GM19397 (cell line): ENCODE results near the gene WWP2.
"Not testable (repeated sequence)": the region's sequence is repeated elsewhere in the genome, so short reads cannot be mapped to it uniquely, and the experiment has no call there.

Experiments
- ATAC-seq: cut with Tn5 transposase; IDR thresholded peaks from one replicate; pipeline ENCODE4 v1.9.1; 2021; ENCODE audit warnings: mild to moderate bottlenecking, moderate library complexity; ENCODE audit not compliant: unreplicated experiment

WWP2 gene

DNA sequence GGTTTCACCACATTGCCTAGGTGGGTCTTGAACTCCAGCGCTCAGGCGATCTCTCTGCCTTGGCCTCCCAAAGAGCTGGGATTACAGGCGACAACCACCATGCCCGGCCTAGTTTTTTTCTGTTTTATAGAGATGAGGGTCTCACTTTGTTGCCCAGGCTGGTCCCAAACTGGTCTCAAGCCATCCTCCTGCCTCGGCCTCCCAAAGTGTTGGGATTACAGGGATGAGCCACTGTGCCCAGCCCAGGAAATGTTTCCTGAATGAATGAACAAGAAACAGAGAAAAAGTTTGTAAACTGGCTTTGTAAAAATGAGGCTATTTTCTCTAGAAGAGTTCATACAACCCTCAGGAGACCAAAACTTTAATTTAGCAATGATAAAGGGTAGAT is 68.0 kb downstream of the WWP2 start:
- ATAC-seq = no peak

DNA sequence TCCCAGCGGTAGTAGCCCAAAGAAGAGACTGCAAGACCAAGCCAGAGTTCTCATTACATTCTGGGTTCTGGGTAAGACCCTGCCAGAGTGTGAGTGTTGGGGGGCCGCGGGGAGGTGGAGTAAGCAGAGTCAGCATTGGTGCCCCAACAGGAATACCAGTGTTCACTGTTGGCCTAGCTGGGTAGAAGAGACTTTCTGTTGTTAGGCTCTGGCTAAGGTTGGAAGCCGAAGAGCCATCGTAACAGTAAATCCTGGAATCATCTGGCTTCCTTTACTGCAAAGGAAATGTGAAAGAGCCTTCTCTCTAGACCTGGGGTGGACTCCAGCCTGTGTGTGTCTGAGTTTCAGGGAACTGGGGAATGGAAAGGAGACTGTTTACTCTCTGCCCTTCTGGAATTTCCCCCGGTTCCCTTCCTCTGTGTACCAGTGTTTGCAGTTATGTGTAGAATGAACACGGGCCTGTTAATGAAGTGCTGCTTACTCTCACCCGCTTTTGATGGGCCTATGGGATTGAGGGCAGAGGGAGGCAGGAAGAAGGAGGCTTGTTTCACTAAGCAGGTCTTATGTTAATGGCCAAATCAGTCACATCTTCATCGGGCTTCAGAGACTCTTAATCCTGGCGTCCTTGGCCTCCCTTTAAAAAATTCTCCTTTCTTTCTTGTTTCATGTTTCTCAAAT is 68.5 kb downstream of the WWP2 start:
- ATAC-seq = no peak

DNA sequence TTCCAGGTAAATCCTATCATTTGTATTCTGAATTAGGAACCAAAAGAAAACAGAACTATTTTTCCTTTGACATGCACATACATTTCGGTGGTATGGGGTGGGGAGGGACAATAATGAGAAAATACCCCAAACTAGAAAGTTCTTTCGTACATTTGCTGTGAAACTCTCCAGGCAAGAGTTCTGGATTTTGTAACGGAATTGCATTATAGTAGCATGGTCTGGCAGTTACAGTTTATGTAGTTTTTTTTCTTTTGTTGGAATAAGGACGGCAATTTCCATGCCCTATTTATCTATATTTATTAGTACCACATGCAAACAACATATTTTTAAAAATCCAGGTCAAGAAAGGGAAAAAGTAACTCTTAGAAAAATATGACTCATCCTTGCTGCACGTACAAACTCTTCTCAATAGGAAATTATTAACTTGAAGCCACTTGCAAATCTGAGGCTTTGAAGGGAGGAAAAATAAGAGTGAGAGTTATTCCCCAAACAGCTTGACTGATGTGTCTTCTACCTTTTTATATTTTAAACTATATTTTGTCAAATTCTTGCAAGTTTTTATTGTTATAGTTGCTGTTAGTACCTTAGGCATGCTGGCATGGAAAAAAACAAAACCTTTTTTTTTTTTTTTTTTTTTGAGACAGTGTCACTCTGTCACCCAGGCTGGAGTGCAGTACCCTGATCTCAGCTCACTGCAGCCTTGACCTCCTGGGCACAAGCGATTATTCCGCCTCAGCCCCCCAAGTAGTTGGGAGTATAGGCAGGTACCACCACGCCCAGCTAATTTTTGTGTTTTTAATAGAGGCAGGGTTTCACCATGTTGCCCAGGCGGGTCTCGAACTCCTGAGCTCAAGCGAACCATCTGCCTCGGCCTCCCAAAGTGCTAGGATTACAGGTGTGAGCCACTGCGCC is 69.3 kb downstream of the WWP2 start:
- no peak for ATAC-seq

DNA sequence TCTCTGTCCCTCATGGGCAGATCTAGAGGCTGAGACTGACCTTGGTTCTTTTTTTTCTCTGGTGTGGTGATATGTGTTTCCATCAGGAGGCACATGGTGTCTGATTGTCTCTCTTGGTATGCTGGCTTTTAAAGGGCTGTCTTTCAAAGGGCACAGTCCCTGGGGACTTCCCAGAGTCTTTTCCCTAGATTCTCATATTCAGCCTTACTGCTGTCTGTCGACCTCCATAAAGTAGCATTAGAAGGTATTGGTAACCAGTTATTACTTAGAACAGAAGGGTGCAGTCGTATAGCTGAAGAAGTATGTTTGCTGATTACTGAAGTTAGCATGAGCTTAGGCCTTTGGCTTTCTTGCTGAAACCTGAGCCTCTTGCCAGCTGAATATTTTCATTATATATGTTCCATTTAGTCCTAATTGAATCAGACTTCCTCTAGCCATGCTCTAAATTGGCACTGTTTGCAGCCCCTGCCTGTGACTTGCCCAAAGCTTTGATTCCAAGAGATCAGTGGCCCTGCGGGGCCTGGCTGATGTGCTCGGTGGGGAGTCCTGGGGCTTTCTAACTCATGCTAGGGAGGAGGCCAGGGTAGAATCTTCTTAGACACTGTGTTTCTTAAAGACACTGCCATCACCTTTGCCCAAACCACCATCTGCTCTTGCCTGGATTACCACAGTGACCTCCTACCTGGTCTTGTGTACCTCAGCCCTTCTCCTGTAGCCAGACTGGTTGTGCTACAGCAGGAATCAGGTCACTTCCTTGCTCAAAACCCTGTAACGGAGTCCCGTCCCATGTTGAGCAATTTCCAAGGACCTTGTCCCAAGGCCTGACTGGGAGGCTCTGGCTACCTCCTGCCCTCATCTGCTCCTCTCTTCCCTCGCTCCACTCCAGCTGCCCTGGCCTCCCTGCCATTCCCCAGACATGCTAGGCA is 71.5 kb downstream of the WWP2 start:
- ATAC-seq = no peak

DNA sequence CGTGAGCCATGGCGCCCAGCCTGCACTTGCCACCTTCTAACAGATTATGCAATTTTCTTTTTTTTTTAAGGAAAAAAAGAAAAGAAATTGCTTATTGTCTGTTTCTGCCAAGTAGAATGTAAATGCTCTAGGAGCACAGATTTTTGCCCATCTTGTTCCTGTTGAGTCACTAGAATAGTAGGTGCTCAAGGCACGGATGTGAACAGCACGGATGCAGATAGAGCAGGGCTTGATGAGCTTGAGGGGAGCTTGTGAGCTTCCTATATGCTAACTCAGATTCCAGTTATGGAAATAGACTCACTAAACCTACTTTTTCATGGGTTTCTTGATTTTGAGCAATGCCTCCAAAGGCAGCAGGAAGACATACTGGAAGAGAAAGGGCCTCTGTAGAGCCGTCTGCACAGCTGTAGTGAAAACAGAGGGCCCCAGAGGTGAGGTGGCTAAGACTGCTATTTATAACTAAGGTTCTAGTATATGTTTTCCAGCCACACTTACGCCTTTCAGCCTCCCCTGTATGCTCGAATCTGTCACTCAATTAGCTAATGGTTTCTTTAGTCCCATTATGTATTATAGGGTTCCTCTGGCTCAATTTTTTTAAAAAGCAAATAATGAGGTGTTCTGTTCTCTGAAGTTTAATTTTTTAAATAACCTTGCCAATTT is 72.8 kb downstream of the WWP2 start:
- ATAC-seq = peak; percentile 56

DNA sequence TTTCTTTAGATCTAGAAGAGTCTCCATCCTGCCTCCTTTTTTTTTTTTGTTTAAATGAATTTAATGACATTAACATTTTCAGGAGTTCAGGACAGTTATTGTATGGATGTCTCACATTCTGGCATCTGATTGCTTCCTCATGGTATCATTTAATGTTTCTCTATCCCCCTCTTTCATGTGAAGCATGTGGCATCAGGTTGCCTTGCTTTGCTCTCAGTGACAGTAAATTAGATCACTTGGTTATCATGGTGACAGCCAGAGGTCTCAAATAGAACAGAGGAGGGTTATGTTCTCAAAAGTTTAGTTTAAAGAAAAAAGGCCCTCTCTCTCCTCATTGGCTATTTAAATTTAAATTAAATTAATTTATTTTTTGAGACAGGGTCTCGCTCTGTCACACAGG is 74.1 kb downstream of the WWP2 start:
- ATAC-seq = no peak

DNA sequence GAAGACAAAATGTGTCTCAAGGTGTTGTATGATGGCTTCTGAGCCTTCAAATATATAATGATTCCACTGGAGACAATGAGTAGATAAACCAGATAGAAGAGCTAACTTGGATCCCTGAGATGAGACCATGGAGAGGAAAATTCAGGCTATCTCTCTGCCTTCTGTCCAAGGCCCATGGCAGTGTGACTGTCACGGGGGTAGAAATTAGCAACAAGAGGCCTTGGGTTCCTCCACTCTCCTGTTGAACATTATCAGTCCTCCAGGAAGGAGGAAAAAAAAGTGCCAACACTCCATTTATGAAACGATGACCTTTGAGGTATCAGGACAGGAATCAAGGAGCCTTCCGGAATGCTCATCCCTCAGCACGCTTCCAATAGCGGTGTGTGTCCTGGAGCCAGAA is 75.2 kb downstream of the WWP2 start:
- ATAC-seq = no peak

DNA sequence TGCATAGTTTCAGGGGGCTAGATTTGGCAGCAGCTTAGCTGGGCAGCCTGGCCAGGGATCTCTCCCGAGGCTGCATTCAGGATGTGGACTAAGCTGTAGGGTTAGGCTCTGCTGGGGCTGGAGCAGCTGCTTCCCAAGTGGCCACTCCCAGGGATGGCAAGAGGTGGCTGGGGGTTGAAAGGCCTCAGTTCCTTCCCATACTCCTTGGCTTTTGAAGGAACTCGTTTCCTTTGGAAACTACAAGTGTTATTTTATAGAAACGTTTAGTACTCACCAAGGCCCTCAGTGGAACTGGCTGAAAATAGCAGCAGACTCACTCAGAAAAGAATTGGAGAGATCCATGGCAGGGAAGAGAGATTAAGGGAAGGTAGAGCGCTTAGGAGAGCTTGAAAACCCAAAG is 76.4 kb downstream of the WWP2 start:
- ATAC-seq = no peak

DNA sequence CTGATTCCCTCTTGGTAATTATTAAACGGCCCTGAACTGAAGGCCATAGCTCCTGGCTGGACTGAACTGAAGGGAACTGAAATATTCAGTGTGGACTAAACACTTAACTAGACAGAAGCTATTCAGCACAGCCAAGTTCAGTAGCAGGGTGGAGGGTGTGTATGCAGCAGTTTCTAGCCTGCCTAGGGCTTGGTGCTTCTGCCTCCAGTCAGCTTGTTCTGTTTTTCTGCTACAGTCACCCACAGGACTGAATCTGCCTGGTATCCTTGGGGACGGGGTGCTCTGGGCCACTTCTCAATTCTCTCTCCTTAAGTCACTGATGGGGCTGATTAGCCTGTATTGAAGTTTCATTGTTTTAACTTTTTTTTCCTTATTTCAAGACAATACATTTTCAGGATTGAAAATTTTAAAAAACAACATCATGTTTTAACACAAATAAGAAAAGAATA is 77.1 kb downstream of the WWP2 start:
- ATAC-seq = no peak

DNA sequence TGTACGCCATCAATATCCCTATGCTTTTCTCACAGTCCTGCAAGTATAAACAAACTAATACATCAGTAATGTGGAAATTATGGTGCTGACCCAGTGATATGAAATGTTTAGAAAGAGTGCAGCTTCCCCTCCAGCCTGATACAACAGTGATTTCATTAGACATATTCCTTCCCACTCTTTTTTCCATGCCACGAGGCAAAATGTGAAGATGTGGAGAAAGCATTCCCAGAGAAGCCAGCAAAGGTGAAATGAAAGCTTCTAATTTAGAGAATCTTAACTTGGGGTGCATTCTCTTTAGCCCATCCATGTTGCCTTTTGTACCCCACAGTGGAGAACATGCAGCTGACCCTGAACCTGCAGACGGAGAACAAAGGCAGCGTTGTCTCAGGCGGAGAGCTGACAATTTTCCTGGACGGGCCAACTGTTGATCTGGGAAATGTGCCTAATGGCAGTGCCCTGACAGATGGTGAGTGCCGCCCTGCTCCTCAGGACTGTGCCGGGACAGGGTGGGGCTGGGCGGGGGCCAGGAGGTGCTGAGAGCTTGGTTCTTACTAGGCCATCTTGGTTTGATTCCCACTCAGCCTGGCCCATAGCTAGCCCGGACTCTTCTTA is 77.8 kb downstream of the WWP2 start:
- ATAC-seq = no peak

DNA sequence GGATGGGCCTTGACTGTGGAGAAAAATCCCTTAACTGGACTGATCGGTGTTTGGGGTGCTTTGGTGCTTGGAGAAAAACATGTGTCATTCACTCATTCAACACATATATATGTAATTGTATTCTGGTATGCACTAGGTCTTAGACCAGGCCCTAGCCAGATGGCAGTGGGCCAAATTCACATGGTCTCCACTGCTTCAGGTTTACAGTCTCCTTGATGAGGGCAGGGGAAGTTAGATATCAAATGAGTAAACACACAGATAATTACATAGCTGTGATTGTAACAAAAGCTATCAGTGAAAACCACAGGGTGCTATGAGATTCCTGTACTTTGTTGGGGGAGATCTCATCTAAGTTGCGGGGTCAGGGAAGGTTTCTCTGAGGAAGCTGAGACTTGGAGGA is 78.8 kb downstream of the WWP2 start:
- ATAC-seq = no peak

DNA sequence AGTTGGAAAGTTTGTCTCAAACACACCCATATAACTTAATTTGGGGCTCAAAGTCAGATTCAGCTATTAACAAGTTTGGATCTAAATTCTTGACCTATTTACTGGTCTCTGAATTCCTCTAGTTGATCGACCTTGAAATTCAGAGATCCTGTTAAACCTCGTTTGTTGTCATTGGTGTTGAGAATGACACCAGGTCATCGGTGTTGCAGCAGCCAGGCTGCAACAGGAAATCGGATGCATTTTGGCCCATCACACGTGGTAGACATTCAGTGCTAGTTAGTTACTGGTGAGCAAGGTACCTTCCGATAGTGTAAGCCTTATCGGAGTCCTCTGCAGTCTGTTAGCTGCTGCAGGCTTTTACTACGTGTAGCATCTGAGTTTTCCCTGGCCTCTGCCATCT is 82.3 kb downstream of the WWP2 start:
- ATAC-seq = no peak

DNA sequence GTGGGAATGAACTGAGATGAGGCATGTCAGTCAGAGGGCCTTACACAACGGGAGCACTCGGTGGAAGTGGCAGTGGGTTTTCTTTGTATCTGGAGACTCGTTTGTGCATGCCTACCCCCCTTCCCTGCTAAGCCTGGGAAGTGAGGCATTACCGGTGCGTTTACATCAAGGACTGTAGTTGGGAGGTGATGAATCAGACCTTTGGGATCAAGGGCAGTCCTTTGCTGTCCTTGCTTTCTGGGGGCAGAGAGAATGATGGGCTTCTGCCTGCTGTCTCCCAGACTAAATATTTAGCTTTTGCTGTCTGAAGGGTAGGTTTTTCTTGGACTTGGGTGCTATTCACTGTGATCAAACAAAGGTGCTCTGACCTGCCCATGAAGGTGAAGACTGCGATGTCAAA is 83.0 kb downstream of the WWP2 start:
- no peak for ATAC-seq

DNA sequence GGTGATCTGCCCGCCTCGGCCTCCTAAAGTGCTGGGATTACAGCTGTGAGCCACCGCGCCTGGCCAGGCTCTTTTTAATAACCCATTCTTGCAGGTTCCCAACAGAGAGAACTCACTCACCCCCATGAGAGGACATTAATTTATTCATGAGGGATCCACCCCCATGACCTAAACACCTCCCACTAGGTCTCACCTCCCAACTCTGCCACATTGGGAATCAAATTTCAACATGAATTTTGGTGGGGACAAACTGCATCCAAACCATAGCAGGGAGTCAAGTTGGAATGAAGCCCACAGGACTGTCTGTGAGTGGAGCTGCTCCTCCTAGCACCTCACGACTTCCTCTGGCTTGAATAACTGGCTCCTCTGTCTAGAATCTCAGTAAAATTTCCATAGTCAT is 85.5 kb downstream of the WWP2 start:
- no peak for ATAC-seq

DNA sequence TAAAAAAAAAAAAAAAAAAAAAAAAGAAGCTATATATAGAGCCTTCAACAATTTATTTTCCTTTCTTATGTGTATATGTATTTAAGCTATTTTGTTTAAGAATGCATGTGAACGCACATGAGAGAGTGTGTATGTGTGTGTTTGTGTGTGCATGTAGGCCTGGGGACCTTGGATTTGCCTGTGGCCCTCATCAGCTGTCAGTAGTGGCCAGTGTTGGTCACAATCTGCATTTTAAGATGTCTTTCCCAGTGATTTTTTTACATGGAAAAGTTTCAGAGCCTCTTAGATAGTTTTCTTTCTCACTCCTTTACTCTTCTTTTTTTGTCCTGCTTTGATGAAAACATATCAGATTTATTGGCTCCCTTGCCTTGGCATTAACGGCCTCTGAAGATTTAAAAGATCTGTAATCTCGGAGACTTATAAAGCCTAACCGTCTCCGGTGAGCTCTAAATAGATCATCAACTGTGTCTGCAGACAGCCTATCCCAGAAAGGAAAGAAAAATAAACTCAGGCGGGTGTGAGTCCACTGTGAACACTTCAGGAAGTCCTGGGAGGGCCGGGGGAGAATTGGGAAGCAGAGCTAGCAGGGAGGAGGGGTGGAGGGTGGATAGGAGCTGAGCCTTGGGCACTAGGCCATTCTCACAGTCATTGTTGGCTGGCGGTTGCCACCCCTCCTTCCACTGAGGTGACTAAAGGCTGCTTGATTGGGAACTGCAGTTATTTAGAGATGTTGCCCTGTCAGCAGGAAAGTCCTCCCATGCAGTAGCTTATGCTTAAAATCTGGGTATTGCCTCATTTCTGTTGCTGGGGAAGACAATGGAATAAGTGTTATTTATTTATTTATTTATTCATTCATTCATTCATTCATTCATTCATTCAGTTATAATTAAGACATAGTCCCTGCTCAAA is 86.8 kb downstream of the WWP2 start:
- no peak for ATAC-seq

DNA sequence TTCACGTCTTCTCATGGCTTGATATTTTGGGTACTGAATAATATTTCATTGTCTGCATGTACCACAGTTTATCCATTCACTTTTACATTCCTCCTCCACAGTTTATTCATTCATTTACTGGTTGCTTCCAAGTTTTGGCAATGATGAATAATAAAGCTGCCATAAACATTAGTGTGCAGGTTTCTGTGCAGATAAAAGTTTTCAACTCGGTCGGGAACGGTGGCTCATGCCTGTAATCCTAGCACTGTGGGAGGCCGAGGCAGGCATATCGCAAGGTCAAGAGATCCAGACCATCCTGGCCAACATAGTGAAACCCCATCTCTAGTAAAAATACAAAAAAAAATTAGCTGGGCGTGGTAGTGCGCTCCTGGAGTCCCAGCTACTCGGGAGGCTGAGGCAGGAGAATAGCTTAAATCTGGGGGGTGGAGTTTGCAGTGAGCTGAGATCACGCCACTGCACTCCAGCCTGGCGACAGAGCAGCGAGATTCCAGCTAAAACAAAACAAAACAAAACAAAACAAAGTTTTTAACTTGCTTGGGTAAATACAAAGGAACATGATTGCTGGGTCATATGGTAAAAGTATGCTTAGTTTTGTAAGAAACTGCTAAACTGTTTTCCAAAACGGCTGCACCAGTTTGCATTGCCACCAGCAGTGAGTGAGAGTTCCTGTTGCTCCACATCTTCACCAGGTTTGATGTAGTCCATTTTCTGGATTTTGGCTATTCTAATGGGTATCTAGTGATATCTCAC is 89.5 kb downstream of the WWP2 start:
- ATAC-seq = no peak

DNA sequence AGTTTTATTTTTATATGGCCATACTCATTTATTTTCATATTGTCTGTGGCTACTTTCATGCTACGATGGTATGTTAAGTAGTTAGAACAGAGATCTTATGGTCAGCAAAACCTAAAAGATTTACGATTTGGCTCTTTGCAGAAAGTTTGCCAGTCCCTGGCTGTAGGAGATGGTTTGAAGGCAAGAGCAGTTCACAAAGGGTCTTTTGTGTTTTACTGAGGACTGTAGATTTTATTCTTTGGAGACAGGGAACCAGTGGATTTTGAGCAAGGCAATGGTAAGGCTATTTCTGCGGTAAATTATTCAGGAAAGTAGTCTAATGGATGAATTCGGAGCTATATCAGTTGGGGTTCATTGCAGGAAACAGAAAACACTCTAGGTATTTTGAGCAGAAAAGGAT is 90.7 kb downstream of the WWP2 start:
- no peak for ATAC-seq

DNA sequence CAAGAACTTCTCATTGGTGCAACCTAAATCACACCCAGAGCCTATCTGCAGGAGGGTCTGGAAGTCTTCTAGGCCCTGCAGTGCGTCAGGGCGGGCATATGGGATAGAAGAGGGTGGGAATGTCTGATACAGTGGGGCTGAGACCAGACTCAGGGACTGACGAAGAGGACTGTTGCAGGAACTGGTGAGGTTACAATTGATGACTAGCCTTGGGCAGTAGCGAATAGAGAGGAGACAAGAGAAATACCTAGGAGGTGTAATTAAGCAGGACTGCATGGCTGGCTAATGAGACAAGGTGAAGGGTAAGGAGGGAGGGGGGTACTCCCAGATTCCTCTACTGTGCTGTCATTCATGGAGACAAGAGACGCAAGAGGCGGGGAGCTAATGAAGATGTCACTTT is 91.3 kb downstream of the WWP2 start:
- ATAC-seq = no peak

DNA sequence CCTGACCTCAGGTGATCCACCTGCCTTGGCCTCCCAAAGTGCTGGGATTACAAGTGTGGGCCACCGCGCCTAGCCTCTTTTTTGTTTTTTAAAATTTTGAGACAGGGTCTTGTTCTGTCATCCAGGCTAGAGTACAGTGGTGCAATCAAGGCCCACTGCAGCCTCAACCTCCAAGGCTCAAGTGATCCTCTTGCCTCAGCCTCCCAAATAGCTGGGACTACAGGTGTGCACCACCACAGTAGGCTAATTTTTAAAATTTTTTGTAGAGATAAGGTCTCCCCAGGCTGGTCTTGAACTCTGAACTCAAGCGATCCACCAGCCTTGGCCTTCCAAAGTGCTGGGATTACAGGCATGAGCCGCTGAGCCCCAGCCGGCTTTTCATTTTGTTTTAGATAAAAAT is 92.6 kb downstream of the WWP2 start:
- not testable (repeated sequence) for ATAC-seq
